Subcutaneous adipose tissue (tissue), 4 donors: ENCODE measurements around the gene ADIPOR1. TPM values are rescaled to one million over a fixed set of nuclear protein-coding genes. Genes with fewer than 3 reads are reported as not detected.

ENCODE experiments used
- CTCF ChIP-seq: fragments of 450-650 bp; IDR thresholded peaks from one replicate; pipeline ENCODE4 v1.5.1; 2016; ENCODE audit warnings: low read depth, mild to moderate bottlenecking, control low read depth, antibody characterized with exemption, moderate library complexity
- small RNA-seq: library from RNA; depleted of rRNA; stranded (forward); fragments of <200 nt; gene quantifications from one replicate; pipeline ENCODE3, GENCODE V24; 2016
- total RNA-seq, 4 donors: library from RNA; depleted of rRNA; stranded (reverse); fragments of >200 nt; gene quantifications; one replicate each; pipeline ENCODE4 v1.1.0, GENCODE V29; 2016

ADIPOR1 gene
- total RNA-seq, 4 donors from 2014 or later, result 95.8 to 124 (median 103) TPM

DNA sequence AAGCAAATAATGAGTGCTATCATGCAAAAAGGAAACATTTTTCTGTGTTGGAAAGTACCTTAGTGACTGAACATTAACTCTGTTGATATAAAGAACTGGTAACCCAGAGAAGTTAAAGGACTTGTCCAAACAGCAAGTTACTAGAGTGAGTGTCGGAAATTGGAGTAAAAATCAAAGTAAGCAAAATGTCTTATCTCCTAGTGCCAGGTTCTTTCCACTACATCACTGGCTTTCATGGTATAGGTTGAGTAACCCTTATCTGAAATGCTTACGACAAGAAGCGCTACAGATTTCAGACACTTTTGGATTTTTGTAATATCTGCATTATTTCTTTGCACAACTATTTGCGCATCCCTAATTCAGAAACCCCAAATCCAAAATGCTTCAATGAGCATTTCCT, 52.8 kb downstream of the ADIPOR1 start:
- no peak for TF ChIP-seq CTCF

- TF ChIP-seq CTCF, result no peak
Measured at GRCh38 chr1:202901555-202901954, 56.6 kb downstream of the ADIPOR1 start.

DNA sequence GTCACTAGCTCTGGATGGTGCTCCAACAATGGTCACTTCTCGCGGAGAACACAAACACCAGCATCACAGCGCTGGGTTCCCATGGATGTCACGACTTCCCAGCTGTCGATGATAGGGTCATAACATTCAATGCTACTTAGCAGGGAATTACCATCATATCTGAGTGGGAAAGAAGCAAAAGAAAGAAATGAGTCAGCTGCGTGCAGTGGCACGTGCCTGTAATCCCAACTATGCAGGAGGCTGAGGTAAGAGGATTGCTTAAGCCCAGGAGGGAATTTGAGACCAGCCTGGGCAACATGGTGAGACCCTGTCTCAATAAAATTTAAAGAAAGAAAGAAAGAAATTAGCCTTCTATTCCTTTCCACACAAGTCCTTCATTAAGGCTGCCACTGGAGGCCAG, 65.6 kb downstream of the ADIPOR1 start:
- TF ChIP-seq CTCF, result no peak

Small RNA genes within 50 kb of the gene (small RNA-seq; reads per million reads assigned to genes)
- gene RF00019, result 0.49 reads per million

Other genes with a start within 250 kb of the ADIPOR1 start
- gene SYT2, start 247.9 kb downstream of the ADIPOR1 start, total RNA-seq, result under 1 TPM in 1 of 4 donors, not detected in 3; 0.19 TPM
- 10 to 100 TPM; 37.8 to 62.2 (median 48.2) TPM for gene KDM5B, start 149.9 kb downstream of the ADIPOR1 start, total RNA-seq
- not detected for gene PCAT6, start 147.4 kb downstream of the ADIPOR1 start, total RNA-seq
- gene RABIF, start 69.2 kb downstream of the ADIPOR1 start, total RNA-seq, result 1 to 10 TPM; 1.9 to 8.5 (median 4.4) TPM
- 10 to 100 TPM; 18.1 to 25.3 (median 22.2) TPM for gene KLHL12, start 31.1 kb downstream of the ADIPOR1 start, total RNA-seq
- 10 to 100 TPM; 40.6 to 51.2 (median 46.8) TPM for gene CYB5R1, start 8.9 kb upstream of the ADIPOR1 start, total RNA-seq
- 10 to 100 TPM; 51.2 to 79.6 (median 62.6) TPM for gene TMEM183A, start 49.1 kb upstream of the ADIPOR1 start, total RNA-seq
- gene PPFIA4, start 68.2 kb upstream of the ADIPOR1 start, total RNA-seq, result under 1 TPM in 3 of 4 donors, not detected in 1; 0.16 to 0.19 (median 0.17) TPM
- gene MYOG, start 127.7 kb upstream of the ADIPOR1 start, total RNA-seq, result not detected
- 1 to 10 TPM in 2 of 4 donors, under 1 TPM in 2; 0.33 to 8.3 (median 0.90) TPM for gene ADORA1, start 169.4 kb upstream of the ADIPOR1 start, total RNA-seq
- not detected for gene MYBPH, start 217.5 kb upstream of the ADIPOR1 start, total RNA-seq
- gene CHI3L1, start 228.4 kb upstream of the ADIPOR1 start, total RNA-seq, result 100 to 1,000 TPM in 1 of 4 donors, 10 to 100 TPM in 2, 1 to 10 TPM in 1; 7.3 to 625 (median 33.2) TPM